DMS 273 treated with DMSO at 0.1 percent for 48 hours (cell line): ENCODE data around the gene PRKAR2B.
"Not testable (repeated sequence)": the region's sequence is repeated elsewhere in the genome, so short reads cannot be mapped to it uniquely, and the experiment has no call there.

Experiments used
- DNase-seq: peaks from one replicate; lab custom pipeline; 2025; lab: John Stamatoyannopoulos, UW

Gene PRKAR2B

GRCh38 chr7:107119376-107120105 lies 75.0 kb downstream of the PRKAR2B start:
- DNase-seq, result no peak

GRCh38 chr7:107122486-107122911 lies 78.0 kb downstream of the PRKAR2B start:
- DNase-seq, result no peak

- no peak for DNase-seq
Measured at GRCh38 chr7:107123392-107123791, 78.9 kb downstream of the PRKAR2B start.

DNA sequence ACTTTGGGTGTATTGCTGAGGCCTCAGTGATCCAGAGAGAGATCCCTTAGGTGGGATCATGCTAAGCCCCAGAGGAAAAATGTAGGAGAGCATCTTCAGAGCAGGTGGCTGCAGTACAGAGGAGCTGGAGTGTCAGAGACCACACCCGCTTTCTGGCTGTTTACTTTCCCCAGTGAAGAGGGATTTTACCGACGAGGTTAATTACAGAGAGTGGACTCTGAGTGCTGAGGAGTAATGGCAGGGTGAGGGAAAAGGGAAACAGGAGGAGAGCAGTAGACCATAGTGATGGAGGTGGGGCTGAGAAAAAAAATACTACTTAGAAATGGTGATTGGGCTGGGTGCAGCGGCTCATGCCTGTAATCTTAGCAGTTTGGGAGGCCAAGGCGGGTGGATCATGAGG lies 81.0 kb downstream of the PRKAR2B start:
- no peak for DNase-seq

GRCh38 chr7:107128217-107128616 lies 83.7 kb downstream of the PRKAR2B start:
- no peak for DNase-seq

DNA sequence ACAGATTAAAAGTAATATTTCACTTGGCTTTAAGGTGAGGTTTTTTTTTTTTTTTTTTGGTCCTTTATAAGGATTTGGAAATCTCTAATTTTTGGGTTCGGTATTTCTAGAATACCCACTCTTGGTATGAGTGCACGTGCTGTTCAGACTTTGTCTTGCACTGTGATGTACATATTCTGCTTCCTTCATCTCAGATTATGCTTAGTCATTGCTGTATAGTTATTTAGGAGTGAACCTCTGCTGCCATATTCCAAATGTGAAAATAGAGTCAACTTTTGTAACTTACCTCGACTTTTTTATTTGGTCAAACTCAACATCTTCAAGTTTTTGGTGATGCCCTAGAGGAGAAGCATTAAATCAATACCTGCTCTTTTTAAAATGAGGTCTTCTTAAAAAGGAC lies 84.2 kb downstream of the PRKAR2B start:
- no peak for DNase-seq

DNA sequence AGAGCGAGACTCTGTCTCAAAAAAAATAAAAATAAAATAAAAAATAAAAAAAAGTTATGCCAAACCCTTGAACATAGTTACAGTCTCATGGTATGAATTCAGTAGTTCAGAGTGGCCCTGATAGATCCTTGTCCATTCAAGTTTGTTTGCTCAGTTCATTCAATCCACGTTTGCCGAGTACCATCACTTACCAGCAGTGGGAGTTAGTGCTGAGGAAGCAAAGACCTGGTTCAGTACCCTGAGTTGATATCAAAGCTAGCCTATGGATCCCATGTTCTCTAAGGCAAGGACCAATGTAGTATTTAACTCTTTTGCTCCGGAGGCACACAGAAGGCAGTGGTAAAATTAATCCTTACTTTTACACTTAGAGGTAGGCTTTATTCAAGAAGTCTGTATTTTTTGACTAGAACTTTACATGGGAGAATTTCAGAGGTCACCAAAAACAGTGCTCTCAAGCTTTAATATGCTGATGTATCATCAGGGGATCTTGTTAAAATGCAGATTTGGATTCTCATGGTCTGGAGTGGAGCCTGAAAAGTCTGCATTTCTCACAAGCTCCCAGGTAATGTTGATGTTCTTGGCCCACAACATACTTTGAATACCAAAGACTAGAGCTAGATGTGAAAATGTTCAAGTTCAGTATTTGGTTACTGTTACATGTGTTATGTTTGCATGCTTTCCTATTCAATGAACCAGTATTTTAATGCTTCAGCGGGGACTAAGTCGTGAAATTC lies 86.1 kb downstream of the PRKAR2B start:
- no peak for DNase-seq

DNA sequence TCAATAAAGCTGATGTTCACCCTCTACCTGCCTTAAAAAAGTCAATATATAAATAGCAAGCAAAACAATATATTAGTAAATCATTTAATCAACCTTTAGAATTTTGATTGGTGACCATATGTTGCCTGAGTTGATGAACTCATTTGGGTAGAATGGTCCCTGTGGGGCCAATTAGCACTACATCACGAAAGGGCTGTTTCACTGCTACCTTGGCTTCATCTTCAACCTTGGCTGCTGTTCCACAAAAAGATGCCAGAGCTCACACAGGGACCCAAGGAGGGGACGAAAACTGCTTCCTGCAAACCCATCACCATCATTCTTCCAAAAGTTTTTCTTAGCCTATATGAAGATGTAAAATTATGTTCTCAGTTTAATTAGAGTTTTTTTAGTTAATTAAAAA lies 88.9 kb downstream of the PRKAR2B start:
- DNase-seq, result no peak

GRCh38 chr7:107138696-107139420 lies 94.4 kb downstream of the PRKAR2B start:
- no peak for DNase-seq

DNA sequence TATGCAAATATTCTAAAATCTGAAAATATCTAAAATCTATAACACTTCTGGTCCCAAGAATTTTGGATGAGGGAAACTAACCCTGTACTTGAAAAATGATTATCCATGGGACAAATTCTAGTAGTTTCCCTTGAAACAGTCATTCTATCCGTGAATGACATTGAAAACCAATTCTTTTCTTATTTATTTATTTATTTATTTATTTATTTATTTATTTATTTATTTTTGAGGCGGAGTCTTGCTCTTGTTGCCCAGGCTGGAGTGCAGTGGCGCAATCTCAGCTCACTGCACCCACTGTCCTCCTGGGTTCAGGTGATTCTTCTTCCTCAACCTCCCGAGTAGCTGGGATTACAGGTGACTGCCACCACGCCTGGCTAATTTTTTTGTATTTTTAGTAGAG lies 99.4 kb downstream of the PRKAR2B start:
- DNase-seq, result not testable (repeated sequence)

DNA sequence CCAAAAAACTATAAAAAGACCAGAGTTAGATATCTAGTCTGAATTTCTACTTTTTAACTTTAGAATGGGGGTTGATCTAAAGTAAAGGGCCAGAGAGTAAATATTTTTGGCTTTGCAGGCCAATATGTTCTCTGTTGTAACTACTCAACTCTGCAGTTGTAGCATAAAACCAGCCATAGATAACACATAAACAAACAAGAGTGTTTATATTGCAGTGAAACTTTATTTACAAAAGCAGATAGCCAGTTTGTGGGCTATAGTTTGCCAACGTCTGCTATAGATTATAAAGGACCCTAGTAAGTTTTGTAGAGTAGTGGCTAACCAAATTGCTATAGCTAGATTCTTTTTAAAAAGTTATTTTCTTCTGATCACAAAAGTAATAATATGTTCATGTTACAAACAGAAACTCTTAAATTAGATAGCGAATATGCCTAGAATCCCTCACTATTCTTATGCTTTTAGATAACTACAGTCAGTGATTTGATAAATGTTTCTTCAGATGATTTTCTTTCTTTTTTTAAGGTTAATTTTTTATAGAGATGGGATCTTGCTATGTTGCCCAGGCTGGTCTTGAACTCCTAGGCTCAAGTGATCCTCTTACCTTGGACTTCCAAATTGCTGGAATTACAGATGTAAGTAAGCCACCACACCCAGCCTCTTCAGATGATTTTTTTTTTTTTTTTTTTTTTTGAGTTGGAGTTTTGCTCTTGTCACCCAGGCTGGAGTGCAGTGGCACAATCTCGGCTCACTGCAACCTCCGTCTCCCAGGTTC lies 100.7 kb downstream of the PRKAR2B start:
- DNase-seq, result no peak

- no peak for DNase-seq
Measured at GRCh38 chr7:107147464-107148393, 103.2 kb downstream of the PRKAR2B start.

DNA sequence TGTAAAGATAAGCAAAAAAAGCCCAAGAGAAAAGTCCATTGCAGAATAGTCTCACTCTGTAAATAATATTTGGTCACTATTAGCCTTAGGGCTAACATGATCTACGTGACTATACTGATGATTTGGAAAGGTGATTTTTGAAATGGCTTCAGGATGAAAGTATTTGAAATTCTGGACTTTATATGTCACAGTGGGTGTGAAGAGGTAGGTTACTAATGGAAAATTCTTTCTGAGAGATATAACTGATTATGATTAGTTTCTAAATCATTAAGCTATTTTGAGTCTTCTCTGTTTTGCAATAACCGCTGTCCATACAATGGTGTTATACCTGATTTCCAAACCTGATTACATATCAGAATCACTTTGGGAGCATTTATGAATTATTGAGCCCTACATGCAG lies 104.2 kb downstream of the PRKAR2B start:
- no peak for DNase-seq

DNA sequence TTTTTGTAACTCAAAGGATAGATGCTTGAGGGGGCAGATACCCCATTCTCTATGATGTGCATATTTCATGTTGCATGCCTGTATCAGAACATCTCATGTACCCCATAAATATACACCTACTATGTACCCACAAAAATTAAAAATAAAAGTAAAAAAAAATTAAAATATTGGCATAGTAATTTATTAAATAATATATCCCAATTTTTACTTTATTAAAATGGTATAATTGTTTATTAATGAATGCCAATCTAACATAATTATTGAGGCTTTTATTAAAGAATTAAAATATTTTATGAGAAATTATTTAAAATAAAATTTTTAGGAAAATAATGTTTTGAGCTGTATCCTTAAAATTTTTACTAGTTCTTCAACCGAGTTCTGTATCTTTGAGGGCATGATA lies 105.4 kb downstream of the PRKAR2B start:
- no peak for DNase-seq

DNA sequence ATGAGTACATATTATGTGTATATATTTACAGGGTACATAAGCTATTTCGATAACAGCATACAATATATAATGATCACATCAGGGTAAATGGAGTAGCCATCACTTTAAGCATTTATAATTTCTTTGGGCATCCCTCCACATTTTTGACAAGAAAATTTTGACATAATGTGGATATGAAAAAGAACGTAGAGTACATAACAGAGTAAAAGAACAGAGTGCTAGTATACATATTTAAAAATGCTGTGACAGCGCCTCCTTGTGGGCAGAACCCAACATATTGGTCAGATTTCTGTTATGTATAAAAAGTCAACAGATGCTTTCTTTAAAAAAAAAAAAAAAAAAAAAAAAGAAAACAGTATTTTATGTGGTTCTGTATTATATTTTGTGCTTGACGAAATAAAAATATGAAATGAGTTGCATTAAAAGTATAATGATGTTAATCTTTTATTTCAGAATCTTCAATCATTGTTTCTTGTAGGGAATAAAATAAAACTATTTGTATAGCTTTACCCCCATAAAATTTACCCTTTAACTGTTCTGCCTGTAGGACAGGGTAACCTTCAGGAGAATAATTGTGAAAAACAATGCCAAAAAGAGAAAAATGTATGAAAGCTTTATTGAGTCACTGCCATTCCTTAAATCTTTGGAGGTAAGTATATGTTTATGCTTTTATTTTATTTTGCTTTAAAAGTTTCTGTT lies 106.0 kb downstream of the PRKAR2B start:
- peak; percentile 29 for DNase-seq

GRCh38 chr7:107151538-107151937 lies 107.0 kb downstream of the PRKAR2B start:
- no peak for DNase-seq

DNA sequence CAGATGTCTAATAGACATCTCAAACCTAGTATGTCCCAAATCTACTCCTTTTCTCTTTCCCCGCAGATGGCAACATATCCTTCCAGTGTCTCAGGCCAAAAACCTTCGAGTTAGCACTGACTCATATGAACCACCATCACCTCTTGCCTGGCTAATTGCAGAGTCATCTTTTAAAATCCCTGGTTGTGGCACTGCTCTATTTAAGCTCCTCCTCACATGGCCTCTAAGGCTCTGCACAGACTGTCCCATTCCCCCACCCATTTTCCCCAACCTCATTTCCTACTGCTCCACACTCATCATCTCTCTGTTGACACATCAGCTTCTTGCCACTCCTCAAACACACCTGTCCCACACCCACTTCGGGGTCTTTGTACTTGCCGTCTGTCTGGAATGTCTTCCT lies 107.5 kb downstream of the PRKAR2B start:
- DNase-seq, result no peak

DNA sequence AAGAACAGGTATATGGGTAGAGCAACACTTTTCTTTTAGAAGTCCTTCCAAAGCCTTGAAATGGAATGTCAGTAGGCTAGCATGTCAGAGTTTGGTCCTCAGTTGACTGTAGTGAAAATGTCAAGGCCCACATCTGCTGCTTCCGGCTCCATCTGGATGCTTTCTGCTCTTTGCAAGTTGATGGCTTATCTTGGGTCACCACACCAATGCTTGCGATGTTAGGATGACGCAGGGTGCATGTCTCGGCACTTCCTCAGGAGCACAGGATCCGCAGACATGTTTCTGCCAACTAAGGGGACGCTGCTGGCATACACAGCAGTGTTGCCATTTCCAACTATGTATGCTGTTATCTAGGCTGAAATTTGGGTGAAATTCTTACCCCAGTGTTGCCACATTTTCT lies 110.3 kb downstream of the PRKAR2B start:
- no peak for DNase-seq

DNA sequence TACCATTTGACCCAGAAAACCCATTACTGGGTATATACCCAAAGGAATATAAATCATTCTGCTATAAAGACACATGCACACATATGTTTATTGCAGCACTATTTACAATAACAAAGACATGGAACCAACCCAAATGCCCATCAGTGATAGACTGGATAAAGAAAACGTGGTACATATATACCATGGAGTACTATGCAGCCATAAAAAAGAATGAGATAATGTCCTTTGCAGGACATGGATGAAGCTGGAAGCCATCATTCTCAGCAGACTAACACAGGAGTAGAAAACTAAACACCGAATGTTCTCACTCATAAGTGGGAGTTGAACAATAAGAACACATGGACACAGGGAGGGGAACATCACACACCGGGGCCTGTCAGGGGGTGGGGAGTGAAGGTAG lies 111.2 kb downstream of the PRKAR2B start:
- DNase-seq, result not testable (repeated sequence)

DNA sequence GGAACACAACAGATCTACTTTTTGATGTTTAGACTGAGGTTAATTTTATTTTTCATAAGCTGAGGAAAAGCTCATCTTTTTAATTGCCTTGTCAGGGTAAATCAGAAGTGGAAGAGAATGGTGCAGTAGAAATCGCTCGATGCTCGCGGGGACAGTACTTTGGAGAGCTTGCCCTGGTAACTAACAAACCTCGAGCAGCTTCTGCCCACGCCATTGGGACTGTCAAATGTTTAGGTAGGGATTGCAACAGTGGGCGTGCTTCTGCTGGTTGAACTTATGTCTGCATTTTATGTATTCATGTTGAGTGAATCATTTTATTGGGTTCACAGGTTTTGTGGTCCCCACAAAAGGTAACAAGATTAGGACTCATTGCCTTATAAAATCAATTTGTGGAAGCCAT lies 112.6 kb downstream of the PRKAR2B start:
- no peak for DNase-seq
